DMS 273 (cell line): ENCODE data around the gene MAT1A.
"Not testable (repeated sequence)": the region's sequence is repeated elsewhere in the genome, so short reads cannot be mapped to it uniquely, and the experiment has no call there.

Experiments
- DNase-seq: peaks from one replicate; lab custom pipeline; 2025; ENCODE audit not compliant: unreplicated experiment; lab: John Stamatoyannopoulos, UW

MAT1A gene

GRCh38 chr10:80233871-80234270 is 55.6 kb downstream of the MAT1A start:
- DNase-seq = not testable (repeated sequence)

GRCh38 chr10:80226723-80227122 is 62.7 kb downstream of the MAT1A start:
- DNase-seq = not testable (repeated sequence)

GRCh38 chr10:80223031-80223419 is 66.4 kb downstream of the MAT1A start:
- not testable (repeated sequence) for DNase-seq
